ENCODE data around the gene BCAS3. TPM values are rescaled to one million over a fixed set of nuclear protein-coding genes. Genes with fewer than 3 reads are reported as not detected.
A peak's percentile ranks its signal among the peaks of the same experiment; 100 is the strongest.

BCAS3 gene
- total RNA-seq, 2 donors from 2014 or later, result 44.1 to 71.5 TPM

- intact Hi-C loops (cut with DNase I), result no loop called here
- peaks cover 11% of the 10 kb centered on the region for H3K4me1 ChIP-seq
- no peaks in the 10 kb centered on the region for H3K36me3 ChIP-seq (replicated peaks in 1 of 2; ENCODE audit: insufficient read depth in 1 of 2, low read depth in 2 of 2)
- 58 to 76% methylated on average over 2 of the region's 2 CpGs for WGBS, 2 donors
- DNase-seq (peak in 1 of 4 donors; percentile 21), ATAC-seq (no peak)
- no peak overlapping the region for H3K4me3 ChIP-seq
- TF ChIP-seq CTCF (IDR thresholded peaks at IDR 0.05), result no peak
- H3K27ac ChIP-seq, result no peak overlapping the region
- H3K9me3 ChIP-seq, result no peaks in the 10 kb centered on the region
- H3K27me3 ChIP-seq, result no peaks in the 10 kb centered on the region
Observed at GRCh38 chr17:61331178-61331577, 653.5 kb downstream of the BCAS3 start.

GRCh38 chr17:61331886-61332285 is 654.2 kb downstream of the BCAS3 start:
- H3K4me3 ChIP-seq, result no peak overlapping the region
- intact Hi-C loops (cut with DNase I), result no loop called here
- no peak for ATAC-seq
- H3K36me3 ChIP-seq (replicated peaks in 1 of 2; ENCODE audit: insufficient read depth in 1 of 2, low read depth in 2 of 2), result no peaks in the 10 kb centered on the region
- H3K4me1 ChIP-seq, result peaks cover 16% of the 10 kb centered on the region
- no peaks in the 10 kb centered on the region for H3K9me3 ChIP-seq
- no peaks in the 10 kb centered on the region for H3K27me3 ChIP-seq
- peak overlapping the region in 1 of 4 donors; percentile 21 for H3K27ac ChIP-seq
- no peak for DNase-seq
- WGBS, 2 donors, result 95 to 99% methylated on average over 9 of the region's 9 CpGs
- TF ChIP-seq CTCF (IDR thresholded peaks at IDR 0.05) (no peak), POLR2A (IDR thresholded peaks at IDR 0.05) (no peak)

- H3K36me3 ChIP-seq (replicated peaks in 1 of 2; ENCODE audit: insufficient read depth in 1 of 2, low read depth in 2 of 2), result no peaks in the 10 kb centered on the region
- TF ChIP-seq POLR2A (IDR thresholded peaks at IDR 0.05) (no peak), CTCF (IDR thresholded peaks at IDR 0.05) (no peak)
- H3K9me3 ChIP-seq, result no peaks in the 10 kb centered on the region
- no peak overlapping the region for H3K27ac ChIP-seq
- ATAC-seq (no peak), DNase-seq (no peak)
- H3K4me1 ChIP-seq, result peaks cover 16% of the 10 kb centered on the region
- intact Hi-C loops (cut with DNase I), result no loop called here
- H3K27me3 ChIP-seq, result peaks cover 0 to 3% of the 10 kb centered on the region in 2 donors
- WGBS, 2 donors, result 96 to 97% methylated on average over 8 of the region's 8 CpGs
- H3K4me3 ChIP-seq, result no peak overlapping the region
Observed at GRCh38 chr17:61333136-61333535, 655.5 kb downstream of the BCAS3 start.

- no peak overlapping the region for H3K4me3 ChIP-seq
- DNase-seq (no peak), ATAC-seq (no peak)
- peaks cover 0 to 8% of the 10 kb centered on the region in 2 donors for H3K27me3 ChIP-seq
- TF ChIP-seq POLR2A (IDR thresholded peaks at IDR 0.05), result no peak
- TF ChIP-seq CTCF (IDR thresholded peaks at IDR 0.05), result no peak
- intact Hi-C loops (cut with DNase I), result no loop called here
- WGBS, 2 donors, result 89 to 92% methylated on average over 5 of the region's 5 CpGs
- H3K36me3 ChIP-seq (replicated peaks in 1 of 2; ENCODE audit: insufficient read depth in 1 of 2, low read depth in 2 of 2), result no peaks in the 10 kb centered on the region
- H3K27ac ChIP-seq, result no peak overlapping the region
- H3K9me3 ChIP-seq, result no peaks in the 10 kb centered on the region
- peaks cover 16% of the 10 kb centered on the region for H3K4me1 ChIP-seq
Observed at GRCh38 chr17:61334673-61335072, 657.0 kb downstream of the BCAS3 start.

GRCh38 chr17:61335105-61335844 is 657.6 kb downstream of the BCAS3 start:
- TF ChIP-seq CTCF (IDR thresholded peaks at IDR 0.05), result no peak
- TF ChIP-seq POLR2A (IDR thresholded peaks at IDR 0.05), result no peak
- no peak overlapping the region for H3K4me3 ChIP-seq
- H3K27ac ChIP-seq, result no peak overlapping the region
- no peak for DNase-seq
- no peaks in the 10 kb centered on the region for H3K9me3 ChIP-seq
- H3K4me1 ChIP-seq, result peaks cover 16% of the 10 kb centered on the region
- intact Hi-C loops (cut with DNase I), result no loop called here
- ATAC-seq, result no peak
- H3K27me3 ChIP-seq, result peaks cover 0 to 8% of the 10 kb centered on the region in 2 donors
- H3K36me3 ChIP-seq (replicated peaks in 1 of 2; ENCODE audit: insufficient read depth in 1 of 2, low read depth in 2 of 2), result no peaks in the 10 kb centered on the region
- 58 to 69% methylated on average over 8 of the region's 8 CpGs for WGBS, 2 donors

All from body of pancreas (tissue), 4 donors.